ENCODE measurements around the gene SCAP. TPM values are rescaled to one million over a fixed set of nuclear protein-coding genes. Genes with fewer than 3 reads are reported as not detected.

Gene SCAP
- total RNA-seq, 2 experiments from 2014 or later, result 58.3 to 60.3 TPM

DNA sequence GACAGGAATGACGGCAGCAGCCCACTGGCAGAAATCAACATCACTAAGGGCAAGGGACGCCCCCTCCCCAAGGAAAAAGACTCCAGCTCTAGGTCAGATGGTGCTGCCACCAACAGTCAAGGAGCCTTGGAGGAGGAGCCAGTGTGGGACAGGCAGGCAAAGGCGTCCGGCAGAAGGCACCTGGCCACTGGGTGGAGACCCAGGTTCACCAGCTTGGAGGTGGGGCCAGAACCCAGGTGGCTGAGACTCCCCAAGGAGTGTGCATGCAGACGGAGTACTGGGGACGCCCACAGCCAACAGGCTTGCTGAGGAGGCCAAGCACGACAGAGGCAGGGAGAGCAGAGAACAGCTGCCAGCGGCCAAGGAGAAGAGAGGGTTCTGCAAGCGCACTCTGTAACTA lies 59.7 kb downstream of the SCAP start:
- peaks cover 63% of the 10 kb centered on the region for H3K36me3 Mint-ChIP-seq (ENCODE audit: low read depth)
- CTCF ChIA-PET, result no interaction called here
- no peaks in the 10 kb centered on the region for H3K27me3 Mint-ChIP-seq
- Histone ChIP-seq H3K9me3 (ENCODE audit: control insufficient read depth in 1 of 2, insufficient read depth in 1 of 2, low read length in 2 of 2) (no peaks in the 10 kb centered on the region), H3K4me1 (ENCODE audit: insufficient read depth, low read length) (peaks cover 5% of the 10 kb centered on the region), H3K4me3 (ENCODE audit: low read length) (no peak overlapping the region), H3K27ac (ENCODE audit: low read depth in 1 of 2, low read length in 2 of 2) (no peak overlapping the region), H3K36me3 (ENCODE audit: insufficient read depth, low read length) (peaks cover 76% of the 10 kb centered on the region), H3K27me3 (ENCODE audit: control insufficient read depth in 1 of 2, insufficient read depth in 2 of 2, low read length in 2 of 2) (no peaks in the 10 kb centered on the region)
- H3K4me1 Mint-ChIP-seq (ENCODE audit: low read depth), result peaks cover 4% of the 10 kb centered on the region
- no peak for DNase-seq
- no peak for ATAC-seq (ENCODE audit: poor library complexity)
- intact Hi-C loops (cut with DNase I, micrococcal nuclease), result no loop called here
- no peak overlapping the region for H3K4me3 Mint-ChIP-seq
- POLR2A ChIA-PET, result interaction anchor here (1.4 kb wide), 1 partner anchor 35 kb away, joined by 3 read pairs; the partner anchor contains the start of gene PTPN23
- no peak overlapping the region for H3K27ac Mint-ChIP-seq
- TF ChIP-seq, protein P1, sequence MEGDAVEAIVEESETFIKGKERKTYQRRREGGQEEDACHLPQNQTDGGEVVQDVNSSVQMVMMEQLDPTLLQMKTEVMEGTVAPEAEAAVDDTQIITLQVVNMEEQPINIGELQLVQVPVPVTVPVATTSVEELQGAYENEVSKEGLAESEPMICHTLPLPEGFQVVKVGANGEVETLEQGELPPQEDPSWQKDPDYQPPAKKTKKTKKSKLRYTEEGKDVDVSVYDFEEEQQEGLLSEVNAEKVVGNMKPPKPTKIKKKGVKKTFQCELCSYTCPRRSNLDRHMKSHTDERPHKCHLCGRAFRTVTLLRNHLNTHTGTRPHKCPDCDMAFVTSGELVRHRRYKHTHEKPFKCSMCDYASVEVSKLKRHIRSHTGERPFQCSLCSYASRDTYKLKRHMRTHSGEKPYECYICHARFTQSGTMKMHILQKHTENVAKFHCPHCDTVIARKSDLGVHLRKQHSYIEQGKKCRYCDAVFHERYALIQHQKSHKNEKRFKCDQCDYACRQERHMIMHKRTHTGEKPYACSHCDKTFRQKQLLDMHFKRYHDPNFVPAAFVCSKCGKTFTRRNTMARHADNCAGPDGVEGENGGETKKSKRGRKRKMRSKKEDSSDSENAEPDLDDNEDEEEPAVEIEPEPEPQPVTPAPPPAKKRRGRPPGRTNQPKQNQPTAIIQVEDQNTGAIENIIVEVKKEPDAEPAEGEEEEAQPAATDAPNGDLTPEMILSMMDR (IDR thresholded peaks at IDR 0.05), result no peak
- H3K9me3 Mint-ChIP-seq, result no peaks in the 10 kb centered on the region

DNA sequence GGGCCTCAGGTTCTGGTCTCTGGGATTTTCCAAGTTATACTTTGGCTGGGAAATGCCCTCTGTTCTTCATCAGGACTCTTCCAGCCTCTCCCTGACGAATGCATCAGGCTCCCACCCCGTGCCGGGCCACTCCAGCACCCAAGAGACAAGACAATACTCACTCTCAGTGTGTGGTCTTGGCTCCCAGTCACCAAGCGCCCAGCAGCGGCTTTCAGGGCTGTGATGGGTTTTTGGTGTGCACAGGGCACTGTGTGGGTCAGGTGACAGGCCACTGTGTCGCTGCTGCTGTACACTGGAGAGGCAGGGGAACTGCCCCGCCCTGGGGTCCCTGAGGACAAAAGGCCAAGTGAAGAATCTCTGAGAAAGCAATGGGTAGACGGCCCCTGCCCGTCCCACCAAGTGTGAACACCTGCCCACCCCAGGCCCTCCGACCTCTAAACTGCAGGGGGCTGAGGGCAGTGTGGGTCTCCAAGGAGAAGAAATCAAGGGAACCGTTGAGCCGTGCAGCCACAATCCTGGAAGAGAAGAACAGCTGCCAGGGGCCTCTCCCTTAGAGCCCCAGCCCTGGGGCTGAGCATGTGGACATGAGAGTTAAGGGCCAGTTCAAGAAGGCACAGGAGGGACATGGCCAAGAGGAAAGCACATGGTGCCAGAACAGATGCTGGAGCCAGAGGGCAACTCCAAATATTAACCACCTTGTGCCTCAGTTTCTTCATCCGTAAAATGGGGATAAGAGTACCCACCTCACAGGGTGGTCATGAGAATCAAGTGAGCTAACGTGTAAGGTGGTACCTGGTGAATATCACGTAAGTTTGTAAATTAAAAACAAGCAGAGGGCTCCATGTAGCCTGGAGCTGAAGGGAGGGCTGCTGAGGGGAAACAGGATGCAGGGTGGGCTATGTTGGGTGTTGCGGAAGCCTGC lies 60.8 kb downstream of the SCAP start:
- ChIA-PET CTCF (no interaction called here), POLR2A (interaction anchor here (1.4 kb wide), 1 partner anchor 34 kb away, joined by 3 read pairs; the partner anchor contains the start of gene PTPN23)
- peaks cover 77% of the 10 kb centered on the region for H3K36me3 ChIP-seq (ENCODE audit: insufficient read depth, low read length)
- Mint-ChIP-seq H3K4me1 (ENCODE audit: low read depth) (no peaks in the 10 kb centered on the region), H3K27ac (no peak overlapping the region), H3K36me3 (ENCODE audit: low read depth) (peaks cover 59% of the 10 kb centered on the region), H3K4me3 (no peak overlapping the region), H3K9me3 (no peaks in the 10 kb centered on the region), H3K27me3 (no peaks in the 10 kb centered on the region)
- no peak overlapping the region for H3K4me3 ChIP-seq (ENCODE audit: low read length)
- DNase-seq (no peak), ATAC-seq (ENCODE audit: poor library complexity) (no peak)
- H3K4me1 ChIP-seq (ENCODE audit: insufficient read depth, low read length), result no peaks in the 10 kb centered on the region
- no peak overlapping the region for H3K27ac ChIP-seq (ENCODE audit: low read depth in 1 of 2, low read length in 2 of 2)
- TF ChIP-seq, protein P1 (IDR thresholded peaks at IDR 0.05), result no peak
- no peaks in the 10 kb centered on the region for H3K9me3 ChIP-seq (ENCODE audit: control insufficient read depth in 1 of 2, insufficient read depth in 1 of 2, low read length in 2 of 2)
- no peaks in the 10 kb centered on the region for H3K27me3 ChIP-seq (ENCODE audit: control insufficient read depth in 1 of 2, insufficient read depth in 2 of 2, low read length in 2 of 2)
- intact Hi-C loops (cut with DNase I, micrococcal nuclease), result no loop called here

DNA sequence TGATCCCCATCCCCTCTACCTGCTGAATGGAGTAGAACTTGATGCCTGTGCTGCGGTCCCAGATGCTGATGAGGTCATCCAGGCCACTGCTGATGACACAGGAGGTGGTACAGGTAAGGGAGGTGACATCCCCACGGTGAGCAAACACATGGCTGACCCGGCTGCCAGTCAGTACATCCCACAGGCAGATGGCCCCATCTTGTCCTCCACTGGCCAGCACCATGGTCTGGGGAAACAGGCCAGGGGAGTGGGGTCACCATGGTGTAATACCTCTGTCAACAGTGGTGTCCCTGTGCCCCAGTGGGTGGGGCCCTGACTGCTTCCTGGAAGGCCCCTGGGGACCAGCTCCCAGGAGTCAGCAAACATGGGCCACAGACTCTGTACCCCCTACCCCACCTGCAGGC lies 61.6 kb downstream of the SCAP start:
- ATAC-seq (ENCODE audit: poor library complexity), result no peak
- H3K27ac ChIP-seq (ENCODE audit: low read depth in 1 of 2, low read length in 2 of 2), result no peak overlapping the region
- H3K4me1 ChIP-seq (ENCODE audit: insufficient read depth, low read length), result no peaks in the 10 kb centered on the region
- Mint-ChIP-seq H3K4me3 (no peak overlapping the region), H3K27me3 (no peaks in the 10 kb centered on the region), H3K36me3 (ENCODE audit: low read depth) (peaks cover 58% of the 10 kb centered on the region), H3K4me1 (ENCODE audit: low read depth) (no peaks in the 10 kb centered on the region), H3K9me3 (no peaks in the 10 kb centered on the region), H3K27ac (no peak overlapping the region)
- TF ChIP-seq, protein P1 (IDR thresholded peaks at IDR 0.05), result no peak
- CTCF ChIA-PET, result no interaction called here
- H3K4me3 ChIP-seq (ENCODE audit: low read length), result no peak overlapping the region
- POLR2A ChIA-PET, result no interaction called here
- H3K36me3 ChIP-seq (ENCODE audit: insufficient read depth, low read length), result peaks cover 77% of the 10 kb centered on the region
- no peaks in the 10 kb centered on the region for H3K27me3 ChIP-seq (ENCODE audit: control insufficient read depth in 1 of 2, insufficient read depth in 2 of 2, low read length in 2 of 2)
- peak in 1 of 14 experiments; percentile 14 for DNase-seq
- intact Hi-C loops (cut with DNase I, micrococcal nuclease), result no loop called here
- no peaks in the 10 kb centered on the region for H3K9me3 ChIP-seq (ENCODE audit: control insufficient read depth in 1 of 2, insufficient read depth in 1 of 2, low read length in 2 of 2)

Measured in CD4-positive, alpha-beta T cell (primary cell).